Stomach (tissue), 9 donors: ENCODE data around the gene UNC13B. TPM values are rescaled to one million over a fixed set of nuclear protein-coding genes. Genes with fewer than 3 reads are reported as not detected.

Experiments
- DNase-seq, 2 donors: peaks; one replicate each; pipeline versions ENCODE4 v3.0.0 to v3.0.0-alpha.2; 2013 to 2019
- H3K27ac ChIP-seq, 5 donors: fragments of 200-600 bp in 4 of 5; sonication (generic) in 4 of 5; one replicate each; pipeline ENCODE4 v1.5.1; 2013 to 2019; ENCODE audit warnings: mild to moderate bottlenecking in 1 of 5, moderate library complexity in 1 of 5
- H3K27me3 ChIP-seq, 3 donors: fragments of 200-600 bp; sonication (generic); one replicate each; pipeline ENCODE4 v1.5.1; 2017 to 2019; ENCODE audit warnings: mixed run types in 1 of 3
- H3K36me3 ChIP-seq, 4 donors: fragments of 200-600 bp; sonication (generic); 1 replicate in 3 of 4; 2 replicates in 1 of 4; pipeline ENCODE4 v1.5.1; 2016 to 2019
- H3K4me1 ChIP-seq, 4 donors: fragments of 200-600 bp; sonication (generic); one replicate each; pipeline ENCODE4 v1.5.1; 2016 to 2019
- H3K4me3 ChIP-seq, 4 donors: fragments of 200-600 bp; sonication (generic) in 3 of 4; one replicate each; pipeline ENCODE4 v1.5.1; 2016 to 2019; ENCODE audit warnings: mild to moderate bottlenecking in 1 of 4
- H3K9me3 ChIP-seq, 4 donors: fragments of 200-600 bp; sonication (generic); one replicate each; pipeline ENCODE4 v1.5.1; 2016 to 2019
- EP300 ChIP-seq: sonication (generic); formaldehyde crosslinking; IDR thresholded peaks from one replicate; pipeline ENCODE4 v1.6.1; 2017; ENCODE audit warnings: antibody characterized with exemption
- POLR2A ChIP-seq, 4 donors: fragments of 450-650 bp; IDR thresholded peaks; one replicate each; pipeline ENCODE4 v1.6.1; 2016; ENCODE audit warnings: antibody characterized with exemption in 4 of 4, control low read depth in 2 of 4, mild to moderate bottlenecking in 1 of 4, moderate library complexity in 1 of 4
- POLR2AphosphoS5 ChIP-seq, 3 donors: sonication (generic); formaldehyde crosslinking; IDR thresholded peaks; one replicate each; pipeline ENCODE4 v1.6.1; 2016; ENCODE audit warnings: antibody characterized with exemption in 3 of 3
- WGBS, 5 donors: extraction: QIAGEN DNeasy Blood & Tissue Kit in 3 of 5; methylation state at CpG; one replicate each; pipeline versions ENCODE4 v1.1.5 to v1.1.7; 2013 to 2018; 5-methylcytosine and 5-hydroxymethylcytosine counted together
- intact Hi-C: fragments of 100-400 bp; cut with DNase I; formaldehyde crosslinking; loops from one replicate; pipeline ENCODE4 v1.15.1; 2023; ENCODE audit warnings: low total_unique reads
- polyA plus RNA-seq, 3 donors: library from polyadenylated mRNA; stranded (reverse); fragments of 200-250 nt; gene quantifications; one replicate each; pipeline ENCODE4 v1.2.3, GENCODE V29; 2013
- total RNA-seq, 5 donors: library from RNA; depleted of rRNA; stranded (reverse); fragments of >200 nt; gene quantifications; one replicate each; pipeline versions ENCODE4 v1.1.0 to v1.2.3, GENCODE V29; 2014 to 2016
- TF ChIP-seq, protein P1 (sequence below), 7 experiments: fragments of 450-650 bp in 4 of 7; fragments of 200-600 bp in 3 of 7; sonication (generic) in 3 of 7; IDR thresholded peaks; one replicate each; pipeline ENCODE4 v1.5.1; 2016 to 2019; ENCODE audit warnings: antibody characterized with exemption in 7 of 7, control low read depth in 2 of 7, mild to moderate bottlenecking in 1 of 7
- donor health status: healthy with polysubstance abuse.
- donor health status: Bipolar disorder and iron deficiency.
- donor health status: healthy.

UNC13B gene
- total and polyA plus RNA-seq, 8 donors = 8.9 to 68.7 (median 20.8) TPM

DNA sequence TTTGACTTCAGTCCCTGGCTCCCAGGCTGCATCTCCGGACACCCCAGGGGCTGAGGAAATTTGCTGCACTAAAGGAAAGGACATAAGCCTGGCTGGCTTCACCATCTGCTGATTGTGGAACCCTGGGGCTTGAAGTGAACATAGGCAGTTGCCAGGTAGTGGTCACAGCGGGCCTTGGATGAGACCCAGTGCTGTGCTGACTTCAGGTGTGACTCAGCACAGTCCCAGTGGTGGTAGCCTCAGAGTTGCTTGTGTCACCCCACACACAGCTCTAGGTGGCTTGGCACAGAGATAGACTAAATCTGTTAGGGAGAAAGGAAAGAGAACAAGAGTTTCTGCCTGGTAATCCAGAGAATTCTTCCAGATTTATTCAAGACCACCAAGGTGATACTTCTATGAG is 292.0 kb downstream of the UNC13B start:
- H3K27me3 ChIP-seq = no peaks in the 10 kb centered on the region
- H3K9me3 ChIP-seq = no peaks in the 10 kb centered on the region
- intact Hi-C loops = no loop called here
- no peaks in the 10 kb centered on the region for H3K36me3 ChIP-seq
- WGBS, 5 donors = 80 to 92% (median 89%) methylated on average over 1 to 2 of the region's 2 CpGs
- no peaks in the 10 kb centered on the region for H3K4me1 ChIP-seq
- DNase-seq = no peak
- H3K27ac ChIP-seq = no peak overlapping the region
- no peak overlapping the region for H3K4me3 ChIP-seq
- TF ChIP-seq, protein P1, sequence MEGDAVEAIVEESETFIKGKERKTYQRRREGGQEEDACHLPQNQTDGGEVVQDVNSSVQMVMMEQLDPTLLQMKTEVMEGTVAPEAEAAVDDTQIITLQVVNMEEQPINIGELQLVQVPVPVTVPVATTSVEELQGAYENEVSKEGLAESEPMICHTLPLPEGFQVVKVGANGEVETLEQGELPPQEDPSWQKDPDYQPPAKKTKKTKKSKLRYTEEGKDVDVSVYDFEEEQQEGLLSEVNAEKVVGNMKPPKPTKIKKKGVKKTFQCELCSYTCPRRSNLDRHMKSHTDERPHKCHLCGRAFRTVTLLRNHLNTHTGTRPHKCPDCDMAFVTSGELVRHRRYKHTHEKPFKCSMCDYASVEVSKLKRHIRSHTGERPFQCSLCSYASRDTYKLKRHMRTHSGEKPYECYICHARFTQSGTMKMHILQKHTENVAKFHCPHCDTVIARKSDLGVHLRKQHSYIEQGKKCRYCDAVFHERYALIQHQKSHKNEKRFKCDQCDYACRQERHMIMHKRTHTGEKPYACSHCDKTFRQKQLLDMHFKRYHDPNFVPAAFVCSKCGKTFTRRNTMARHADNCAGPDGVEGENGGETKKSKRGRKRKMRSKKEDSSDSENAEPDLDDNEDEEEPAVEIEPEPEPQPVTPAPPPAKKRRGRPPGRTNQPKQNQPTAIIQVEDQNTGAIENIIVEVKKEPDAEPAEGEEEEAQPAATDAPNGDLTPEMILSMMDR (IDR thresholded peaks at IDR 0.05) = no peak
- TF ChIP-seq POLR2A (IDR thresholded peaks at IDR 0.05) (no peak), EP300 (no peak), POLR2AphosphoS5 (IDR thresholded peaks at IDR 0.05) (no peak)

Other genes with a start within 250 kb of the UNC13B start
- under 1 TPM in 1 of 5 donors, not detected in 4; 0.92 TPM for gene PHF24, start 203.7 kb upstream of the UNC13B start, total RNA-seq
- under 1 TPM in 2 of 3 donors, not detected in 1; 0.05 to 0.06 TPM for gene PHF24, start 203.7 kb upstream of the UNC13B start, polyA plus RNA-seq
- 10 to 100 TPM in 3 of 5 donors, 1 to 10 TPM in 2; 1.2 to 79.0 (median 24.0) TPM for gene DNAJB5, start 172.3 kb upstream of the UNC13B start, total RNA-seq
- gene DNAJB5, start 172.3 kb upstream of the UNC13B start, polyA plus RNA-seq = 10 to 100 TPM in 1 of 3 donors, 1 to 10 TPM in 2; 7.6 to 35.8 (median 7.7) TPM
- gene VCP, start 89.4 kb upstream of the UNC13B start, total RNA-seq = 100 to 1,000 TPM; 113 to 238 (median 146) TPM
- 10 to 100 TPM; 53.2 to 60.5 (median 53.5) TPM for gene VCP, start 89.4 kb upstream of the UNC13B start, polyA plus RNA-seq
- gene FANCG, start 82.1 kb upstream of the UNC13B start, total RNA-seq = 10 to 100 TPM in 3 of 5 donors, 1 to 10 TPM in 2; 1.3 to 30.9 (median 15.8) TPM
- 10 to 100 TPM; 11.8 to 29.8 (median 17.1) TPM for gene FANCG, start 82.1 kb upstream of the UNC13B start, polyA plus RNA-seq
- gene PIGO, start 65.4 kb upstream of the UNC13B start, total RNA-seq = 10 to 100 TPM; 12.9 to 26.2 (median 15.6) TPM
- gene PIGO, start 65.4 kb upstream of the UNC13B start, polyA plus RNA-seq = 10 to 100 TPM in 2 of 3 donors, 1 to 10 TPM in 1; 4.3 to 17.9 (median 14.3) TPM
- 10 to 100 TPM; 19.3 to 80.8 (median 52.7) TPM for gene STOML2, start 58.9 kb upstream of the UNC13B start, total RNA-seq
- 100 to 1,000 TPM in 1 of 3 donors, 10 to 100 TPM in 2; 93.7 to 126 (median 99.6) TPM for gene STOML2, start 58.9 kb upstream of the UNC13B start, polyA plus RNA-seq
- gene ATOSB, start 46.1 kb upstream of the UNC13B start, total RNA-seq = 10 to 100 TPM in 4 of 5 donors, 1 to 10 TPM in 1; 8.6 to 63.0 (median 24.9) TPM
- gene ATOSB, start 46.1 kb upstream of the UNC13B start, polyA plus RNA-seq = 10 to 100 TPM; 10.3 to 13.7 (median 12.9) TPM